ENCODE results near the gene PTCD1. TPM values are rescaled to one million over a fixed set of nuclear protein-coding genes. Genes with fewer than 3 reads are reported as not detected.

The PTCD1 gene
- total RNA-seq, 1 experiment from 2014 or later: 15.0 TPM

GRCh38 chr7:99384523-99384922 is 54.1 kb downstream of the PTCD1 start:
- BruUV-seq (replicated peaks): no TSS peak
- in situ Hi-C loops (cut with HindIII; ENCODE audit: low pct_unique_long_range_greater_than_20kb, low sequenced_read_pairs) (no loop called here), intact Hi-C loops (cut with micrococcal nuclease; ENCODE audit: unreplicated experiment) (no loop called here)
- POLR2A ChIA-PET: no interaction called here
- TF ChIP-seq REST (IDR thresholded peaks at IDR 0.05; ENCODE audit: insufficient read depth in 1 of 2, low read depth in 2 of 2, low read length in 1 of 2) (no peak), TCF7L2 (IDR thresholded peaks at IDR 0.05; ENCODE audit: low read depth, low read length) (no peak), POLR2AphosphoS5 (IDR thresholded peaks at IDR 0.05; ENCODE audit: low read depth, low read length) (no peak; the same call in 1 of the 2 replicates), CTCF (IDR thresholded peaks at IDR 0.05) (no peak), SIN3A (IDR thresholded peaks at IDR 0.05; ENCODE audit: borderline replicate concordance, insufficient read depth, low read depth, low read length) (no peak)
- Histone ChIP-seq H3K36me3 (ENCODE audit: control insufficient read depth, insufficient read depth, low read length) (no peaks in the 10 kb centered on the region; the same call in 1 of the 2 replicates), H3K9me3 (ENCODE audit: control insufficient read depth, insufficient read depth, low read depth, low read length) (no peaks in the 10 kb centered on the region), H3K27me3 (ENCODE audit: control insufficient read depth, insufficient read depth, low read length) (no peaks in the 10 kb centered on the region), H3K4me1 (ENCODE audit: control insufficient read depth, insufficient read depth, low read length) (peaks cover 23% of the 10 kb centered on the region), H3K4me3 (ENCODE audit: low read depth in 2 of 2, low read length in 2 of 2) (no peak overlapping the region), H3K27ac (ENCODE audit: low read length) (no peak overlapping the region)
- DNase-seq (ENCODE audit: low read depth, low spot score) (no peak), ATAC-seq (peak; percentile 10; the same call in 1 of the 2 replicates)
- CTCF ChIA-PET: no interaction called here

GRCh38 chr7:99383791-99384370 is 54.7 kb downstream of the PTCD1 start:
- no peak for DNase-seq (ENCODE audit: low read depth, low spot score)
- Histone ChIP-seq H3K36me3 (ENCODE audit: control insufficient read depth, insufficient read depth, low read length) (no peaks in the 10 kb centered on the region; the same call in 1 of the 2 replicates), H3K27ac (ENCODE audit: low read length) (no peak overlapping the region), H3K4me3 (ENCODE audit: low read depth in 2 of 2, low read length in 2 of 2) (no peak overlapping the region), H3K27me3 (ENCODE audit: control insufficient read depth, insufficient read depth, low read length) (no peaks in the 10 kb centered on the region), H3K4me1 (ENCODE audit: control insufficient read depth, insufficient read depth, low read length) (peaks cover 29% of the 10 kb centered on the region), H3K9me3 (ENCODE audit: control insufficient read depth, insufficient read depth, low read depth, low read length) (no peaks in the 10 kb centered on the region)
- no TSS peak for BruUV-seq (replicated peaks)
- TF ChIP-seq CTCF (IDR thresholded peaks at IDR 0.05): no peak
- no peak for TF ChIP-seq POLR2AphosphoS5 (IDR thresholded peaks at IDR 0.05; ENCODE audit: low read depth, low read length)
- TF ChIP-seq TCF7L2 (IDR thresholded peaks at IDR 0.05; ENCODE audit: low read depth, low read length): no peak
- no peak for TF ChIP-seq SIN3A (IDR thresholded peaks at IDR 0.05; ENCODE audit: borderline replicate concordance, insufficient read depth, low read depth, low read length)
- no peak for TF ChIP-seq REST (IDR thresholded peaks at IDR 0.05; ENCODE audit: insufficient read depth in 1 of 2, low read depth in 2 of 2, low read length in 1 of 2)
- intact Hi-C loops (cut with micrococcal nuclease; ENCODE audit: unreplicated experiment) (no loop called here), in situ Hi-C loops (cut with HindIII; ENCODE audit: low pct_unique_long_range_greater_than_20kb, low sequenced_read_pairs) (no loop called here)
- ATAC-seq: no peak
- CTCF ChIA-PET: no interaction called here
- POLR2A ChIA-PET: no interaction called here

Measured in Panc1 (cell line).